ENCODE measurements around the gene TSPAN16.
"Not testable (repeated sequence)": the region's sequence is repeated elsewhere in the genome, so short reads cannot be mapped to it uniquely, and the experiment has no call there.

The TSPAN16 gene

DNA sequence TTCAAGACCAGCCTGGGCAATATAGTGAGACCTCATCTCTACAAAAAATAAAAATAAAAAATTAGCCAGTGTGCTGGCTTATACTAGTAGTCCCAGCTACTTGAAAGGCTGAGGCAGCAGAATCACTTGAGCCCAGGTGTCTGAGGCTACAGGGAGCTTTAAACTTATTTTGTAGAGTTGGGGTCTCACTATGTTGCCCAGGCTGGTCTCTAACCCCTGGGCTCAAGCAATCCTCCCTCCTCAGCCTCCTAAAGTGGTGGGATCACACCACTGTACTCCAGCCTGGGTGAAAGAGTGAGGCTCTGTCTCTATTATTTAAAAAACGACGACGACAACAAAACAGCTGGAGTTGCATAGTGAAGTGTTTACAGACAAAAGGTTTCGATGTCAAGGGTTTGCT, 35.5 kb downstream of the TSPAN16 start:
- DNase-seq (ENCODE audit: low read depth): no peak
- H3K4me3 ChIP-seq (ENCODE audit: low read length): no peak overlapping the region
- TF ChIP-seq, protein P1, sequence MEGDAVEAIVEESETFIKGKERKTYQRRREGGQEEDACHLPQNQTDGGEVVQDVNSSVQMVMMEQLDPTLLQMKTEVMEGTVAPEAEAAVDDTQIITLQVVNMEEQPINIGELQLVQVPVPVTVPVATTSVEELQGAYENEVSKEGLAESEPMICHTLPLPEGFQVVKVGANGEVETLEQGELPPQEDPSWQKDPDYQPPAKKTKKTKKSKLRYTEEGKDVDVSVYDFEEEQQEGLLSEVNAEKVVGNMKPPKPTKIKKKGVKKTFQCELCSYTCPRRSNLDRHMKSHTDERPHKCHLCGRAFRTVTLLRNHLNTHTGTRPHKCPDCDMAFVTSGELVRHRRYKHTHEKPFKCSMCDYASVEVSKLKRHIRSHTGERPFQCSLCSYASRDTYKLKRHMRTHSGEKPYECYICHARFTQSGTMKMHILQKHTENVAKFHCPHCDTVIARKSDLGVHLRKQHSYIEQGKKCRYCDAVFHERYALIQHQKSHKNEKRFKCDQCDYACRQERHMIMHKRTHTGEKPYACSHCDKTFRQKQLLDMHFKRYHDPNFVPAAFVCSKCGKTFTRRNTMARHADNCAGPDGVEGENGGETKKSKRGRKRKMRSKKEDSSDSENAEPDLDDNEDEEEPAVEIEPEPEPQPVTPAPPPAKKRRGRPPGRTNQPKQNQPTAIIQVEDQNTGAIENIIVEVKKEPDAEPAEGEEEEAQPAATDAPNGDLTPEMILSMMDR (IDR thresholded peaks at IDR 0.05; ENCODE audit: insufficient read depth, low read depth, low read length, missing control alignments): no peak

DNA sequence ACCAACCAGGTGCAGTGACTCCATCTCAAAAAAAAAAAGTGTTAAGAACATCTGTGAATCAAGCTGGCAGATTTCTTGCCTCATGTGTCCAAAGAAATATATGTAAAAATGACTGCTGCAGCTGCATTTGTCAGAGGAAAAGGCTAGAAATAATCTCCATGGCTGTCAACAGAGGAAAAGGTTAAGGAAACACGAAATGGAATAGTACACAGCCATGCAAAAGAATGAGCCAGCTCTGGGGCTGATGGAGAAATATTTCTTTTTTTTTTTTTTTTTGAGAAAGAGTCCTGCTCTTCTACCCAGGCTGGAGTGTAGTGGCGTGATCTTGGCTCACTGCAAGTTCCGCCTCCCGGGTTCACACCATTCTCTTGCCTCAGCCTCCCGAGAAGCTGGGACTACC, 36.9 kb downstream of the TSPAN16 start:
- DNase-seq (ENCODE audit: low read depth): no peak

DNA sequence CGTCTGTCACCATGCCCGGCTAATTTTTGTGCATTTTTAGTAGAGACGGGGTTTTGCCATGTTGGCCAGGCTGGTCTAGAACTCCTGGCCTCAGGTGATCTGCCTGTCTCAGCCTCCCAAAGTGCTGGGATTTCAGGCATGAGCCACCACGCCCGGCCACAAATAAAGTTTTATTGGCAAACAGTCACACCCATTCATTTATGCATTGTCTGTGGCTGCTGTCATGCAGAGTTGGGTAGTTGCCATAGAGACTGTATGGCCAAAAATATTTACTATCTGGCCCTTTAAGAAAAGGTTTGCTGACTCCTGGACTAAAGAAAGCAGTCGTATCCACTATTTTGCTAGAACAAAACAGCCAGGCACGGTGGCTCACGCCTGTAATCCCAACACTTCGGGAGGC, 37.9 kb downstream of the TSPAN16 start:
- H3K4me3 ChIP-seq (ENCODE audit: low read length); DNase-seq (ENCODE audit: low read depth): not testable (repeated sequence)

More for the DNA sequence above, 36.9 kb downstream of the TSPAN16 start:
- H3K4me3 ChIP-seq (ENCODE audit: low read length): no peak overlapping the region
- TF ChIP-seq, protein P1 (IDR thresholded peaks at IDR 0.05; ENCODE audit: insufficient read depth, low read depth, low read length, missing control alignments): no peak

DNA sequence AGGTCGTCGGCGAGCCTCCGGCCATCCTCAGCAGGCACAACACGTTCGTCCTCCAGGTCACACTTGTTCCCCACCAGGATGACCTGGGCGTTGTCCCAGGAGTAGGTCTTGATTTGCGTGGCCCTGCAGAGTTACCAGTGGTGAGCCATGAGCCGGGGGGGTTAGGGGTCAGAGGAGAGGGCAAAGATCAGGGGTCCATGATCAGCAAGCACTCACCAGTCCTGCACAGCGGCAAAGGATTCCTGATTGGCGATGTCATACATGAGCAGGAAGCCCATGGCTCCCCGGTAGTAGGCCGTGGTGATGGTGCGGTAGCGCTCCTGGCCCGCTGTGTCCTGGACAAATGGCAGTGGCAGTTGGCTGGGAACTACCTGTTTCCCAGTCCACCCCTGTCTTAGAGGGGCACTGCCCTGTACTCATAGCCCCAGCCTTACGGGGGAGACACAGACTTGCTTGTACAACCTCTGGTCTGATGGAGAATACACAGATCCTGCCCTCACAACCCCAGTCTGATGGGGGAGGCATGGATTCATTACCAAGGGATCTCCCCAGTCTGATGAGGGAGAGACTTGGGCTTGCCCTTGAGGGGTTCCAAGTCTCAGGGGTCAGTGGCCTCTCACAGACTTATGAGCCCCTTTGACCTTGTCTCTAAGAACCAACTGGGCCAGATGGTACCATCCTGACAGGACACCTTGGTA, 39.6 kb downstream of the TSPAN16 start:
- no peak overlapping the region for H3K4me3 ChIP-seq (ENCODE audit: low read length)
- no peak for DNase-seq (ENCODE audit: low read depth)
- TF ChIP-seq, protein P1 (IDR thresholded peaks at IDR 0.05; ENCODE audit: insufficient read depth, low read depth, low read length, missing control alignments): no peak

DNA sequence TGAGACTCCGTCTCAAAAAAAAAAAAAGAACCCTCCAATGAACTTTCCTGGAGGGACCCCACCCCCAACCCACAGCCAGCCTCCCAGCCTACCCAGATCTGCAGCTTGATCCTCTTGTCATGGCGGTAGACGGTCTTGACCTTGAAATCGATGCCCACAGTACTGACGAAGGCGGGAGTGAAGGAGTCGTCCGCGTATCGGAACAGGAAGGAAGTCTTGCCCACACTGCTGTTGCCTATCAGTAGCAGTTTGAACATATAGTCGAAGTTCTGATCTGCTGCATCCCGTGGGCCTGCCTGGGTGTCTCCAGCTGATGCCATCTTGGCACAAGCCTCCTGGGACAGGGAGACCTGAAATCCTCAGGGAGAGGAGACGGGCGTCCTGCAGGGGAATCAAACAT, 41.1 kb downstream of the TSPAN16 start:
- DNase-seq (ENCODE audit: low read depth): no peak
- H3K4me3 ChIP-seq (ENCODE audit: low read length): no peak overlapping the region
- TF ChIP-seq, protein P1 (IDR thresholded peaks at IDR 0.05; ENCODE audit: insufficient read depth, low read depth, low read length, missing control alignments): no peak

DNA sequence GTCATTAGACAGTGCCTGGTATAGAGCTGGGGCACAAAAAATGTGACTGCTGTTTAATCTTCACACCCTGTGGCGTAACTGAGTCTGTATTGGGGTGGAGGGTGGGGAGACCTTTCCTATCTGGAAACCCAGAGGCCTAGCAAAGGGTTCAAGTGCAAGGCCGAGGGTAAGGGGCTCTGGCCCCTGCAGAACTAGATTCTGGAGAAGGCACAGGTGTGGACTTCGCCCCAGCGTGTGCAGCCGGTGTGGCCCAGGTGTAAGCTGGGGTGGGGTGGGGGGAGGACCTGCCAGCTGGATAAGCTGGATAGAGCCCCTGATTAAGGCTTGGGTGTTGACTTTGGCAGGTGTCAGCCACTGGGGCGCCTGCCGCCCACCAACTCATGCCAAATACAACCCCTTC, 42.2 kb downstream of the TSPAN16 start:
- DNase-seq (ENCODE audit: low read depth): no peak
- TF ChIP-seq, protein P1 (IDR thresholded peaks at IDR 0.05; ENCODE audit: insufficient read depth, low read depth, low read length, missing control alignments): no peak
- peak overlapping the region; percentile 67 for H3K4me3 ChIP-seq (ENCODE audit: low read length)

DNA sequence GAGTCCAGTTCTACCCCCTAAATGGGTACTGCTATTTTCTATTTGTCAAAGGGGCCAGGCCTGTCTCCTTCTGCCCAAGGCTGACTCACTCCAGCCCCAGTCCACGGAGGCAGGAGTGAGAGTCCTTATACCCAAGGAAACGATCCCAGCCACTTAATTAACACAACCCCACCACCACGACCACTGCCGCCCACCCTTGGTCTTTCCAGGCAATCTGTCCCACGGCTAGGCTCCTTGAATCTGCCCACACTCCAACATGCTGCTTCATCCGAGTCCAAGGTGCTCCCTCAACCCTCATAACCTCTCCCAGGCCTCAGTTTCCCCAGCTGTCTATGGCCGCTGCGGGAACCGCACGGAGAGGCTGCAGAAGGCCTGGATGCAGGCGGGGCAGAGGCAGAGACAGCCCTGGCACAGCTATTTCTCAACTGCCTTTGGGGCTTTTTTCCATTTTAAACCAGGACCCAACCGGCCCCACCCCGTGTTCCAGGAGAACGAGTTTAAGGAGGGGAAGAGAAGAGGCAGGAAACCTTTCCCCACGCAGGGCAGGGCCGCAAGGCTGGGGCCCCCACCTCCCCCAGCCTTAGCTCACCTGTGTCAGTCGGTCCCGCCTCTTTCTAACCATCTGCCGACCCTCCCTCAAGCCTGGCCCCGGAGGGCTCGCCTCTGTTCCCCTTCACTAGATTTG, 42.8 kb downstream of the TSPAN16 start:
- peak; percentile 79 for DNase-seq (ENCODE audit: low read depth)
- H3K4me3 ChIP-seq (ENCODE audit: low read length): peak overlapping the region; percentile 67
- TF ChIP-seq, protein P1 (IDR thresholded peaks at IDR 0.05; ENCODE audit: insufficient read depth, low read depth, low read length, missing control alignments): no peak
